Cardiac muscle cell (in vitro differentiated cells and primary cell): ENCODE results near the gene SIGLEC1. TPM values are rescaled to one million over a fixed set of nuclear protein-coding genes. Genes with fewer than 3 reads are reported as not detected.
A peak's percentile ranks its signal among the peaks of the same experiment; 100 is the strongest.

Source experiments
- DNase-seq, 2 donors: peaks; one replicate each; pipeline versions ENCODE4 v3.0.0 to v3.0.0-alpha.2; 2010 to 2017; ENCODE audit warnings: low read depth in 1 of 2, low spot score in 1 of 2
- H3K27ac ChIP-seq: fragments of 200-600 bp; sonication (generic); 2 replicates; pipeline ENCODE4 v1.5.1; 2016
- H3K27me3 ChIP-seq: fragments of 200-600 bp; sonication (generic); 2 replicates; pipeline ENCODE4 v1.6.0; 2016; ENCODE audit warnings: control low read depth
- H3K36me3 ChIP-seq: fragments of 200-600 bp; sonication (generic); 2 replicates; pipeline ENCODE4 v1.5.1; 2016; ENCODE audit warnings: control low read depth
- H3K4me1 ChIP-seq: fragments of 200-600 bp; sonication (generic); 2 replicates; pipeline ENCODE4 v1.8.1; 2017; ENCODE audit warnings: low read depth, mild to moderate bottlenecking, mixed run types
- H3K4me3 ChIP-seq: fragments of 200-600 bp; sonication (generic); 2 replicates; pipeline ENCODE4 v1.5.1; 2016; ENCODE audit warnings: mild to moderate bottlenecking
- H3K9me3 ChIP-seq: fragments of 200-600 bp; sonication (generic); 2 replicates; pipeline ENCODE4 v1.5.1; 2017; ENCODE audit warnings: low read depth, mild to moderate bottlenecking, control low read depth
- CTCF ChIP-seq: IDR thresholded peaks from 2 replicates; pipeline ENCODE4 v1.5.1; 2012; ENCODE audit warnings: low read depth, mild to moderate bottlenecking, low read length
- polyA plus RNA-seq: library from polyadenylated mRNA; unstranded; fragments of >200 nt; fragmentation: Nextera tagmentation; extraction: Ambion mirVana; gene quantifications from 2 replicates; pipeline ENCODE4 v1.2.1, GENCODE V29; 2016
- total RNA-seq: library from RNA; depleted of rRNA; stranded (reverse); fragments of >200 nt; gene quantifications from 2 replicates; pipeline ENCODE4 v1.2.3, GENCODE V29; 2016

SIGLEC1 gene
- total and polyA plus RNA-seq, 2 experiments from 2014 or later: not detected

DNA sequence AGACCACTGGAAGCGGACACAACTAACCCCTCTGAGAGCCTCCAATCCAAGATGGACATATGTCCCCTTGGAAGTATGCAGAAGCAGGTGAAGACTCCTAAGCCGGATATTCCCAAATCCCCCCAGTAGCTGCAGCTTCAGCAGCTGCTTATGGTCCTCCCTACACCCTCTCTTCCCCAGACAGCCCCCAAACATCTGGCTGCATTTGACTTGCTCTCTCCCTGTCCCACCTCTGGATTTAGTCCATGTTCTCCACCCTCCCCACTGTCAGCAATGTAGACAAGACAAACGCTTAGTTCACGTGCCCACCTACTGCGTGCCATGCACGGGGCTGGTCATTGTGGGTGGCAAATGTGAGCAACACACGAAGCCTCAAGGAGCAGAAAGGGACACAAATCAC lies 26.0 kb downstream of the SIGLEC1 start:
- no peak for DNase-seq
- no peaks in the 10 kb centered on the region for H3K4me1 ChIP-seq

DNA sequence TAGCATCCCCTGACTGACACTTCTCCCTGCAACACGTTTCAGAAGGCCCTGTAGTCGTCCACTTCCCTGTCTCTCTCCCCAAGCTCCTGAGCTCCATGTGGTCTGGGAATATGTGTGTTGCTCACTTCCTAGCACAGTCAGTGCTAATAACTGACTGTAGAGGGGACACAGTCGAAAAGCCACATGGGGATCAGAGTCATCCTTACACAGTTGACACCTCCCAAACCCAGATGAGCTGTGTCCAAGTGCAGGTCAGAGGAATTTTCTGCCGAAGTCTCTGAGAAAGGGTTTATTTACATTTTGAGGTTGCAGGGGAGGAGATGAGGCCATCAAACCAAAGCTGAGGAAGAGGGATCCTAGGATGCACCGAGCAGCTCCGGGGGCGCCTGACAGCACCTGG lies 27.1 kb downstream of the SIGLEC1 start:
- H3K4me3 ChIP-seq: no peak overlapping the region
- H3K36me3 ChIP-seq: no peaks in the 10 kb centered on the region
- no peaks in the 10 kb centered on the region for H3K4me1 ChIP-seq
- H3K27me3 ChIP-seq: peaks cover 26% of the 10 kb centered on the region
- TF ChIP-seq CTCF: no peak
- no peak for DNase-seq
- no peaks in the 10 kb centered on the region for H3K9me3 ChIP-seq
- no peak overlapping the region for H3K27ac ChIP-seq

More for the DNA sequence above, 26.0 kb downstream of the SIGLEC1 start:
- Histone ChIP-seq H3K27me3 (peaks cover 23% of the 10 kb centered on the region), H3K27ac (no peak overlapping the region), H3K4me3 (no peak overlapping the region), H3K9me3 (no peaks in the 10 kb centered on the region), H3K36me3 (no peaks in the 10 kb centered on the region)
- no peak for TF ChIP-seq CTCF

DNA sequence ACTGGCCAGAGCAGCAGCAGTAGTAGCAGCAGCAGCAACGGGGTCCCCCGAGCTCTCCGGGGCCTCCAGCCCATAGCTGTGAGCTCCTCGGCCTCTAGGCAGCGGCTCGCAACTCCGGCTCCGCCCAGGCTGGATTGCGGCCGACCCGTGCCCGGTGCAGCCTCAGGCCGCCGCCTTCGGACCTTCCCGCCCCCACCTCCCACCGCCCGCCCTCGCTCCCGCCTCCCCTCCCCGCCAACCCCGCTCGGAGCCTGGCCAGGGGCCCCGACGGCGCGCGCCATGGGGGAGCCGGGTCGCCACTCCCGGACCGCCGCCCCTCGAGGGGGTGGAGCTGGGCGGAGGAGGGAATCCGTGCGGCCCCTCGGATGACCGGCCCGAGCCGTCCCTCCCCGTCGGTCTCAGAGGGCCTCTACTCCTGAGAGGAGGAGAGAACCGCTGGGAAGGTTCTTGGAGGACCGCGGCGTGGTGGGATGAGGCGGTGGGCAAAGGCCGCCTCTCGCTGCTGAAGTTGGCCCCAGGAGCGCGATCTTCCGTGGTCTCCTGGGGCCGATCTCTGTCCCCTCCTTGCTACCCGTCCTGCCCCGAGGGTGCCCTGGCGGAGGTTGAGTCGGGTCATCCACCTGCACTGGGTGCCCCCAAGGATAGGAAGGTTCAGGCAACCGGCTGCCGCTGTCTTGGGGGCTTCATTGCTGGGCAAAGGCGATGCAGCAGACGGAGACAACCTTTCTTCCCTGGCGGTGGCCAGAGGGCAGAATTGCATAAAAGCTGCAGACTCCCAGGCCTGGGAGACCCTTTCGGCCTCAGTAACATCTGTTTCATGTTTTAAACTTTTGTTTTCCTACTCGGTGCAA lies 30.2 kb downstream of the SIGLEC1 start, which contains the start of gene ADAM33:
Gene ADAM33 (minus strand): TSS at position 80 of the 851 bp plus-strand sequence. CDS start 6 bp downstream, at position 74.
- H3K36me3 ChIP-seq: no peaks in the 10 kb centered on the region
- peak within 1 kb of the TSS; percentile 9 for H3K4me3 ChIP-seq
- H3K4me1 ChIP-seq: no peaks in the 10 kb centered on the region
- no peaks in the 10 kb centered on the region for H3K9me3 ChIP-seq
- peaks cover 26% of the 10 kb centered on the region for H3K27me3 ChIP-seq
- TF ChIP-seq CTCF: no peak
- DNase-seq: peak; percentile 47 to 57
- H3K27ac ChIP-seq: no peak within 1 kb of the TSS

GRCh38 chr20:3681352-3681930 lies 31.0 kb downstream of the SIGLEC1 start:
- Histone ChIP-seq H3K27ac (no peak overlapping the region), H3K4me3 (no peak overlapping the region), H3K9me3 (no peaks in the 10 kb centered on the region), H3K4me1 (no peaks in the 10 kb centered on the region), H3K36me3 (no peaks in the 10 kb centered on the region), H3K27me3 (peaks cover 24% of the 10 kb centered on the region)
- no peak for DNase-seq
- TF ChIP-seq CTCF: no peak

DNA sequence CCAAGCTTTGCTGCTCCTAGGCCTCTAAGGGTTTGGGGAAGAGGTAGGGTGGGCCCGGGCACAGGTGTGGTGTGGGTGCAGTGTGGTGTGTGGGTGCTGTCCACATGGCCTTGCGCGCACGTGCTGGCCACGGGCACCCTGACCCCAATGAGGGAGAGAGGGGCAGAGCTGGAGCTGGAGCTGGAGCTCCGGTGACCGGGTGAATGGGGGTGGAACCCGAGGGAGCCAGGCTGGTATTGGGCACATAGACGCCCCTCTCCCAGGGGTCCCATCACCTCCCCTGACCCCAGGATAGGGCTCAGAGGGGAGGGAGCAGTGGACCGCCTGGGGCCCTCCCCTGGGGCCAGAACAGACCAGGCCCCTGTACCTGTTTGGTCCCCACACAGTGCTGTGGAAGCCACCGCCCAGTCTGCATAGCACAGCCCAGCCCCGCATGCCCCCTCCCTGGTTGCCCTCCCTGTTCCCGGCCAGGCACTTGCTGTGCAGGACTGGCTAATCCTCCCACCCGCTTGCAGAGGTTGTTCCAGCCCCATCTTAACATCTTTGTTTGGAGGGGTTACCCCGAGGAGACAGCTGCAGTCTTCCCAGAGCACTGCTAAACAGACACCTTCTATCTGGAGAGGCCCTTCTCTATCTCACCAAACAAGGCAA lies 31.6 kb downstream of the SIGLEC1 start:
- Histone ChIP-seq H3K4me3 (no peak overlapping the region), H3K27ac (no peak overlapping the region), H3K4me1 (no peaks in the 10 kb centered on the region), H3K36me3 (no peaks in the 10 kb centered on the region), H3K27me3 (peaks cover 26% of the 10 kb centered on the region), H3K9me3 (no peaks in the 10 kb centered on the region)
- no peak for TF ChIP-seq CTCF
- no peak for DNase-seq
